PC-3 (cell line): Measurements from ENCODE around the gene SMIM14.

Source experiments
- EZH2 ChIP-seq: fragments of 300-600 bp; sonication (generic); IDR thresholded peaks from one replicate; pipeline ENCODE4 v1.6.1; 2017; ENCODE audit warnings: antibody characterized with exemption, mild to moderate bottlenecking, low read length; ENCODE audit not compliant: unreplicated experiment
- EZH2phosphoT487 ChIP-seq: fragments of 300-600 bp; sonication (generic); IDR thresholded peaks from 2 replicates; pipeline ENCODE4 v1.6.1; 2018; ENCODE audit warnings: mild to moderate bottlenecking, antibody characterized with exemption, low read length, borderline replicate concordance
- TF ChIP-seq, protein P1 (sequence below): fragments of 300-600 bp; sonication (generic); conservative IDR thresholded peaks from 2 replicates; pipeline ENCODE4 v1.5.1; 2017; ENCODE audit warnings: antibody characterized with exemption, low read depth, mild to moderate bottlenecking, low read length

DNA sequence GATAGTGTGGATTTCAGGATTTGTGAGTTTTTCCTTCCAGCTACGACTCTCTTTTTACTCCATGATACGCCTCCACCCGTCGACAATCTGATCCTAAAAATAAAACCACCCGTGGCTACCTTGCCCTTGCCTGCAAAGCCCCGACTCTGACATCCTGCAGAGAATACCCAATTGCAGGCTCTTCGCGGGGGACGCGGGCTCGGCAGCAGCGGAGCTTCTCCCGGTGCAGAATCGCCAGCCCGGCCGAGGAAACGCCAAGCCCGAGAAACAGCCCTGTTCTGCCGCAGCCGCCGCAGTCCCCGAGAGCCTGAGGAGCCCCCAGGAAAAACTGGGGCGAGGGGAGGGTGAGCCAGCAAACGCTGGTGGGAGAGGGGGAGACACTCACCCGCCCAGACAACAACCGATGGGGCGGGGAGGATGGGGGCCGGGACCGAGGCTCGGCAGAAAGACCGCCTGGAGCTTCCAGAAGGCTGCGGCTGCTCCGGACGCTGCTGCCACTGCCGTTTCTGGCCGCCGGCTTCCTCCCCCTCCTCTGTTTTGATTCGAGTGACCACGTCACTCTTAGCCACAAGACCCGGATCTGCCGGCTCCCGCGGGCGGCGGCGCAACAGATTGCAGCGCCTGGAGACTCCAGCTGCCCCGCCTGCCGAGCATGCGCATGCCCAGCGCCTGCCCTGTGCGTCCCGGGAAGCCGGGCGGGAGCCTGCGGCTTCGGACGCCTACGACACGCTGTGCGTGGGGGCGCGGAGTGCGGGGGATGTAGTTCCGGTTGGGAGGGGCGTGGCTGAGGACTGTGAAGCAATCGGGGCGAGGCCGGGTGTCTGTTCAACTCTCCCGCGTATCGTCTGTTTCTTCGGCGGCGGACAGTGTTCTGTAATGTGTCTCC lies at the start of gene SMIM14:
- TF ChIP-seq, protein P1, sequence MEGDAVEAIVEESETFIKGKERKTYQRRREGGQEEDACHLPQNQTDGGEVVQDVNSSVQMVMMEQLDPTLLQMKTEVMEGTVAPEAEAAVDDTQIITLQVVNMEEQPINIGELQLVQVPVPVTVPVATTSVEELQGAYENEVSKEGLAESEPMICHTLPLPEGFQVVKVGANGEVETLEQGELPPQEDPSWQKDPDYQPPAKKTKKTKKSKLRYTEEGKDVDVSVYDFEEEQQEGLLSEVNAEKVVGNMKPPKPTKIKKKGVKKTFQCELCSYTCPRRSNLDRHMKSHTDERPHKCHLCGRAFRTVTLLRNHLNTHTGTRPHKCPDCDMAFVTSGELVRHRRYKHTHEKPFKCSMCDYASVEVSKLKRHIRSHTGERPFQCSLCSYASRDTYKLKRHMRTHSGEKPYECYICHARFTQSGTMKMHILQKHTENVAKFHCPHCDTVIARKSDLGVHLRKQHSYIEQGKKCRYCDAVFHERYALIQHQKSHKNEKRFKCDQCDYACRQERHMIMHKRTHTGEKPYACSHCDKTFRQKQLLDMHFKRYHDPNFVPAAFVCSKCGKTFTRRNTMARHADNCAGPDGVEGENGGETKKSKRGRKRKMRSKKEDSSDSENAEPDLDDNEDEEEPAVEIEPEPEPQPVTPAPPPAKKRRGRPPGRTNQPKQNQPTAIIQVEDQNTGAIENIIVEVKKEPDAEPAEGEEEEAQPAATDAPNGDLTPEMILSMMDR: no peak
- TF ChIP-seq EZH2 (no peak), EZH2phosphoT487 (peak; percentile 36; the same call in 1 of the 2 replicates)
